GM18873 (cell line): ENCODE data around the gene CSRP2.
A peak's percentile ranks its signal among the peaks of the same experiment; 100 is the strongest.

Experiments
- ATAC-seq: cut with Tn5 transposase; IDR thresholded peaks from one replicate; pipeline ENCODE4 v1.9.1; 2021; ENCODE audit warnings: mild to moderate bottlenecking, moderate library complexity, moderate number of reproducible peaks; ENCODE audit not compliant: unreplicated experiment, low FRiP score

Gene CSRP2

DNA sequence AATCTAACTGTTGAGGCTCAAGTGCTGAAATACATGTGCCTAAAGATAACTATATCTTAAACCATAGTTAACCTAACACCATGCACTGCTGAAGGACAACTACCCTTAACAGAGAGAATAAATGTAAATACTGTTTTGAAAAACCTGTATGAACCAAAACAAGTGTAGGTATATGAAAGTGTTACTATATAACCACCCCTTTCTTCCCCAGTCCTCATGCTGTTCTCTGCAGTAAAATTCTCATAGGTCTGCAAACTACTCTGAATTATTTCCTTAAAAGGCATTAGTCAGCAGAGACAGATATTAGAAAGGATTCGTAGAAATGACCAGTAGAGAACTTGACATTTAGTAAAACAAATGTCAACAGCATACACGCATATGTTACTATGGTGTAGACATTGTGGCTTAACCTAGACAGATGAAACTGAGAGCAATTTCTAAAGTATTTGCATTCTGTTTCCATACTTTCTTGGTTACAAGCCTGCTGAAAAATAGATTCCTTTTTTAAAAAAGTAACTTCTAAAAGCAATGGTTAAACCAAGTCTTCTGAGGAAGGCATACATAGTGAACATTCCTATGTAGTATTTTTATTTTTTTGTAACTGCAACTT lies 13.9 kb downstream of the CSRP2 start:
- ATAC-seq = peak; percentile 91

DNA sequence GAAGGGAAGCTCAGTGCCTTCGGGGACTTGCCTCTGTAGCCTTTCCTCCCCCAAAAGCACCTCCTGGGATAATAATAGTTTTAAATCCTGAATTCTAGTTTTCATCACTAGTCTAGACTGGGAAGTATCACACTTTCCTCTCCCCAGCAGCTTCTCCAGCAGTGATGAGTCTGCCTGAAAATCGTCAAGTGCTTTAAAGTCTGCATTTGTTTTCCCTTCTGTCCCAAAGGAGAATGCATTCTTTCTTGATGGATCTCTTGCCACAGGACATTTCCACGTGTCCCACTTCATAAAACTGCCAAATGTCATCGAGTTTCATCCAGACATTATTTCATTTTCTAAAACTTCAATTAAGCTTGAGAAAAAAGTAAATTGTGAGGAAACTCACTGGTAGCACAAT lies 15.0 kb downstream of the CSRP2 start:
- no peak for ATAC-seq

DNA sequence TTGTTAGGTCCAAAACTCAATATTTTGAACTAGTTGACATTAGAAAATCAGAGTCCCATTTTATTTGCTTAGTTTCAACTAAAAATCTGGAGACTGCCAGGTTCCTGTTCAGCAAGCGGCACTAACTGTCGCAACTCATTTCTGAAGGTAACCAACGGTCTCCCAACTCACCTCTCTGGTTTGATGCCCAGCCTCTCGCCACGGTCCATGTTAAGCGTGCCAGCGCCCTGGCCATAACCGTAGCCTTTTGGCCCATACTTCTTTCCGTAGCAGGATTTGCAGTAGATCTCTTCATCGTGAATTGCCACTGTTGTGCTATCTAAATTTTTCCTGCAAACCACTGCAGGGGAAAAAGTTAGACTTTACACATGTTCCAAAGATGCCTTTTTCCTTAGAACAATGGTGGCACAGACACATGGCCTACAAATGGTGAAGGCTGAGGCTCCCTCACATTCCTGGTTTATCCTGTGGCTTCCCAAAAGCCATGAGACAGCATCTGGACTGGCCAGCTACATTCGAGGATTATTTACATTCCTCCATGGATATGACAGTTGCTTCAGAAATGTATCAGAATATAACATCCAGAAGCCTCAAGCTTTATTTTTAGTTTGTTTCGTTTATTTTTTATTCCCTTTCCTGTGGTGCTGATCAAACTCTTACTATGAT lies 15.7 kb downstream of the CSRP2 start:
- no peak for ATAC-seq

DNA sequence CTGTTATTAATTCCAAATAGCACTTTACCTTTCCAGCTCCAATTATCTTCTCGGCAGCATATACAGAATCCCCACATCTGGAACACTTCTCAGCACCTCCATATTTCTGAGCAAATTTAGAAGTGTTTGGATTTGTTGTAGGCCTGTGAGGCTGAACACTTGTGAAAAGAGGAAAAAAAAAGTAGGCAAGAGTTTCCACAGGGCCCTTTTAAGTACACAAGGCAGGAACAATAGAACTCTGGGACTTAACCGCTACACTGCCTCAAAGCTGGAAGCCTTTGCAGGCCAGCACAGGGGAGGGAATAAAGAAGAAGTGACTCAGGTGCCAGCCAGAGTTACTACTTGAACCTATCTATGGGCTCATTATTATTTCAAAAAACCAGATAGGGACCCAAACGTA lies 18.6 kb downstream of the CSRP2 start:
- no peak for ATAC-seq

DNA sequence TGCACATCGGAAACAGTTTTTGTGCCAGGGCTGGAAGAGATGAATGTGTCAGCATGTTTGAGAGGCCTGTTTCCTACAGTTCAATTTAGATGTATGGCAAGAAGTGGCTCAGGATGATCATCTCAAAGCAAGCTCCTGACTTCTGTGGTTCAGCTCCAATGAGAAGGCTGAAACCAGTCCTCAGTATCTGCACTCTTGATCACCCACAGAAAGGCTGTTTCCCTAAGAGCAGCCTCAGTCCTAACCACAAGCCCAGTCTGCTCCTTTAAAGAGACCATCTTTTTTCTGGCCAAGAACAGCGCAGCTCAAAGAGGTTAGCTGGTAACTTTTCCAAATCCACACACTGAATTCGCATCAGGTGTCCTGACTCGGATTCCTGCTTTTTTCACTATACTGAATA lies 19.2 kb downstream of the CSRP2 start:
- ATAC-seq = no peak

DNA sequence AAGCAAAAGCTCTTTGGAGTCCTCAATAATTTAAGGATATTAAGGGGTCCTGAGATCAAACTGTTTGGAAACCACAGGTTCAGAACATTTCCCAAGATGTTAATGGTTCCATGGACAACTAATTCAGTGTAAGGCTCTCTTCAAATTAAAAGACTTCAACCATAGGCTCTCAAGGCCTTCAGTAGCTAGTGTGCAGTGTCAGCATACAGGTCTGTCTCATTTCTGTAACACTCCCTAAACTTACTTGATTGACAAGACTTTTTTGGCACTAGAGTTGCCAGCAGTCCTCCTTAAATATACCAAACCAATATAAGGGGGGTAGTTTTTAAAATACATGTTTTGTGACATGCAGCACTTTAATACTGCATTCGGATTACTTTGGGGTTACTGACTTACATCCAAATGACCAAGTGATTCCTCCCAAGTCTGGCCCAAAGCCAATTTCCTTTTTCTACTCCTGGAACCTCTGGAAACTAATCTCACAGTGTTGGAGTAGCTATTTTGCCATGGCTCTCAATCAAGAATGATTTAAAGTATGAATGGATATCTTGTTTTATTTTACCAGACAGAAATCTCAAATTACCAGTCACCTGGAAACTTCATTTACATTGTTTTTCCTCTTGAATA lies 22.7 kb downstream of the CSRP2 start:
- ATAC-seq = no peak

DNA sequence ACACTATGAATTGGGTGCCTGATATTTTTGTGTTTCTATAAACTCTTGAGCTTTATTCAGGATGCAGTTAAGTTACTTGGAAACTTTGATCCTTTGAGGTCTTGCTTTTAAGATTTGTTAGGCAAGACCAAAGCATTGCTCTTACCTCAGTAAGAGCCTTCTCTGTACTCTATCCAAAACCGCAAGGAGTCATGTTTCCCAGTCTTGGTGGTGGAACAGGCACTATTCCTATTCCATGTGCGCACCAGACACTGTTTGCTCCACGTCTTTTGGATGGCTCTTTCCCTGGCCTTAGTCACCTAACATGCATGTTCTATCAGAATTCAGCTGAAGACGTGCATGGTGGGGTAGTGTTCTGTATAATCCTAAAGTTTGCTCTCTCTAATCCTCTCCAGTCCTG lies 23.5 kb downstream of the CSRP2 start:
- ATAC-seq = no peak

DNA sequence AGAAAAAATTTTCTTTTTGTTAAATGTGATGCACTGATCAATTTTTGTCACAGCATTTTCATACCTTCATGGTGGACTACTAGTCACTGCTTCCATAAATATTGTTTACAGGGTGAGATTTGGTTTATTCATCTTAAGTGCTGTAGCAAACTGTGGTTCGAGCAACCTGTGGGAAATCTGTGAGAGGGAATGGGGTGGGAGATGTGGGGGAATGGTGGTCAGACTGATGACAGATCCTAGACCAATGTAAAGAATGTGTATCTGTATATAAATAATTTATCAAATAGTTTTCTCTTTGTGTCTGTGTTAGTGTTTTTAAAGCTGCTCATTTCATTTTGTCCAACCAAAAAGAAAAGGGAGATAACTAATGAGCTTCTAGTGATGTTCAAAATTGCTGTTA lies 26.7 kb downstream of the CSRP2 start:
- ATAC-seq = no peak

DNA sequence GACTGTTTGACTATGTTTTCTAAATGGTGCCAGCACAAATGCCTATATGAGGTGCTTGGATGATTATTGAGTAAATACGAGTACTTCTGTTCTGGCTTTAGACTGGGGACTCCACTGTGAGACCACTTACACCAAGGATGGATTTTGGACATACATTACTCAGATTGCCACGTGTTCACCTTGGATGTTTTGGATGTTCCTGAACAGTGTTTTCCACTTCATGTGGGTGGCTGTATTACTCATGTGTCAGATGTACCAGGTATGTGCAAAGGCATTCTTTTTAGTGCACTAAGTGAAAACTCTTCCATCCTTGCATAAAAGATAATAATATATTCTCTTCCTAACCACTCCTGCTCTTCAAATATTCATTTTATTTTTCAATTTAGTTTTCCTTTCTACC lies 30.7 kb downstream of the CSRP2 start:
- no peak for ATAC-seq

DNA sequence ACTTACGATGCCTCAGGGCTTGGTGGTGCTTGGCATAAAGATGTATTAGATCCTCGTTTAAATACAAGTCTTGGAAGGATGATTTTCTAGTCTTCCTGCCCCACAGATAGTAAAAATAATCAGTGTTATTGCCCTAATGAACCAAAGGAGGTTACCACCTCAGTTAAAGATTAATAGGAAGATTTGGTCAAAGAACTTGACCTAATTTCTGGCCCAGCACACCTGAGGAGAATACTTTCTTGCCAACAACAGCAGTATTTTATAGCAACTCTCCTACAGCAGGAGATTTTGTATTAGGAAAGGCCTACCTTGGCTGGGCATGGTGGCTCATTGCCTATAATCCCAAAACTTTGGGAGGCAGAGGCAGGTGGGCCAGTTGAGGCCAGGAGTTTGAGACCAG lies 31.6 kb downstream of the CSRP2 start:
- ATAC-seq = no peak

DNA sequence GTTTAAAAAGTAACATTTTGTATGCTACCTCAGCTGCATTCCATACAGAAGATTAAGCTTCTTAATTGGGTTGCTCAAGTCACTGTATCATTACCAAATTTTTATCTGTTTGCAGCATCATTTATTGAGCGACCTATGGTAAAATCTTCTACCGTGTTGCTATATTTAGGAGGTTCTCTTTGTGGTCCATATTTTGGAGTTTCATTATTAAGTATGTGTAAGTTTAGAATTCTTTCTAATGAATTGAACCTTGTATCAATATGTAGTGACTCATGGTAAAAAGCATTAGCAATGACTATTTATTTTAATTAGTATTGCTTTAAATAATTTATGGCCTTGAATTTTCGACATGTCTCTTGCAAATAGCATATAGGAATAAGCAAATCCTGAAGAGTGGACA lies 42.2 kb downstream of the CSRP2 start:
- ATAC-seq = no peak

DNA sequence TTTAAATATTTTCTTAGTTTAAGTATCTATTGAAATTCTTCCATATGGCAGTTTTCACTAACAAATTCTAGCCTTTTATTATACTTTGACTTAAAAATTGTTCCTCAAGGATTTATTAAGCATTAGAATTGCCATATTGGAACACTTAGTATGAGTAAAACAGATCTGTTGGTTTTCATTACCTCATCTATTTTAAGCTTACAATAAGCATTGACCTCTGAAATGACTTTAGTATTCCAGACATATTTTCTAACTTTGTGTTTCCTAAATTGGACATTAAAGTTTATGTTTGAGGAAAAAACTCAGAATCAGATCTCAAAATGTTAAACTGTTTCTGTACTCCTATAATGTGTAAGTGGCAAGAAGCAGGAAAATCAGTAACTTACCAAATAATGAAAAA lies 48.4 kb downstream of the CSRP2 start:
- ATAC-seq = no peak

DNA sequence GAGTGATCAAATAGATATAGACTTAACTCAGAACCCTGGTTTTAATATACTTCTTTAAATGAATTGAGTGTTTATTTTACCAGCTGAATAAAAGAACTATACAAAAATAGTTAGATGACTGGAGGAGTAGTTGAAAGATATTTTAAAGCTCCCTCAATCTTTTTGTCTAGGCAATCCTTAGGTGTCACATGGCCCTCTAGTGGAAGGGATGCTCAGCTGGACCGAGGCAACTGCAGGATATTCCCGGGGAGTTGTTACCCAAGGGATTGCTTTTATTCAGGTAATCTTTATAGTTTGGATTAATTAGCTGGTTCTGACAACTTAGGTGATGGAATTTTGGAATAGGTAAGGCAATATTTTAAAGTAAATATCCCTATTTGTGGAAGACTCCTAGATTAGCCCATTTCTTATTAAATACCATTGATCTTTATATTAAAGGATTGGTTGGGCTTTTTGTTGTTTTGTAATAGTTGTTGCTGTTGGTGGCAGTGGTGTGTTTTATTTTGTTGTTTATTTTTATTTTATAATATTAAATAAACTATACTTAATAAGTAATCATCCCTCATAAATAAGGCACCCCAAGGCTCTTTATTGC lies 57.8 kb downstream of the CSRP2 start:
- ATAC-seq = no peak

DNA sequence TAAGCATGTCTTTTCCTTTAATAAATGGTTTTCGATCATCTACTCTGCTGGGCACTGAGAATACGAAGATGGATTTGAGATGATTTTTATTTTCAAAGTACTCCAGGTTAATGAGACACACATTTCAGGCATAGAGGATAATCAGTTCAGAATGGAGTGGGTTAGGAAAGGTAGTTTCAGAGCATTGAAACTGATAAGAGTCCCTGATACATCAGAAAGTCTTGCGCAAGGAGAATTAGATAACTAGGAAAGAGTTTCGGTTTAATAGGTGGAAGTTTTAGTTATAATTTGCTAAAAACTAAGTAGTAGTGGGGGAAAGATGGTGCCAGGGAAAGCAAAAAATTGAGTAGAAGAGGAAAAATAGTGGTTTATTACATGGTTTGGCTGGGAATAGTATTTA lies 64.8 kb downstream of the CSRP2 start:
- ATAC-seq = no peak

DNA sequence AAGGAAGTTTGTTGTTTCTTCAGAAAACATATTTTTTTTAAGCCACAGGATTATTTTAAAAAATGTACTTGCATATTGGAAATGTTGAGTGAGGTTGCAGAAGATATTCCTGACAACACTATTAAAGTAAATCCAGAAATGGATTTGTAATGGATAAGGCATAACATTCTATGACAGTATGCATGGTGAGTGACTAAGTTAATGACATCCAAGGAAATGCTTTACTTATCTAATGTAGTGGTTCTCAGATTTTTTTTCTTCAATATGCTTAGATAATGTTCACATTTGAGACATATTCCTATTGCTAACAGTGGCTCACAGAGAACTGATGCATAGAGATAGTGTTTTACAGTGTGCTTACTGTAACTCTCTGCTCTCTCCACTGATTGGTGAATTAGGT lies 65.6 kb downstream of the CSRP2 start:
- no peak for ATAC-seq

DNA sequence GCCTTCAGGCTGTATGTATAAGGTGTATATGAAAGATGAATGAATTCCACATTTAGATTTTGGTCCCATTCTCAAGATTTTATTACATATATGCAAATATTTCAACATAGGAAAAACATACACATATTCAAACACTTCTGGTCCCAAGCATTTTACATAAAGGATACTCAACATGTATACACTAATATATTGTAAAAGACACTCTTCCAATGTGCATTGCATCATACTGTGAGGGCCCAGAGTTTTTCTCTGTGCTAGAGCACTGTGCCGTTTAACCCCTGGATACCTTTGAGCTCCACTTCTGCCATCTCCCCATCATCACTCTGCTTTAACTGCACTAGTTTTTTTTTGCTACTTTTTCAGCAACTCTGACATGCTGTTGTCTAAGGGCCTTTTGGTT lies 66.8 kb downstream of the CSRP2 start:
- no peak for ATAC-seq

DNA sequence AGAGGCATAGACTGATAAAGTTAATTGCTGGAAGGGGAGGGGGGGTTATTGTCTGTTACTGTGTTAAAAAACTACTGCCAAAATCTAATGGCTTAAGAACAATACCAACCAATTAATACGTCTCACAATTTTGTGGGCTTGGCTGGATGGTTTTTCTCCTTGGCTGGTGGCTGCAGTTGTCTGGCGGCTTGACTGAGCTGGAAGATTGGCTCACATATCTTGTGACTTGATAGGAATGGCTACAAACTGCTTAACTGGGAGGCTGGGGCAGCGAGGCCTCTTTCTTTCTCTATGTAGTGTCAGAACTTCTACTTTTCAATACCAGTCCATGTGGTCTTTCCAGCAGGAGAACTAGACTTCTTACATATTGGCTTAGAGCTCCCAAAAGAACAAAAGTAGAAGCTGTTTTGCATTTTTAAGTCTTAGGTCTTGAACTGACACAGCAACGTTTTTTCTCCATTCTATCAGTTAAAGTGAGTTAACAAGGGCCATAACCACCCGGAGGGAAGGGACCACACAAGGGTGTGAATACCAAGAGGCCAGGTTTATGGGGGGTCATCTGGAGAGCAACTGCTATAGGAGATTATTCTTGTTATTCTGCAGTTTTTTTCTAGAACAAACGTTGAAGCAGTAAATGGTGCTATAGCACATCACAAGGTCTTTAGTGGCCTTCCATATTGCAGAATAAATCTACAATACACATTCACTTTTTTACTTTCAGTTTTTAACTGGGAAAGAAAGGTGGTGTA lies 68.0 kb downstream of the CSRP2 start:
- ATAC-seq = no peak
